Globus pallidus (tissue), 1 donor: ENCODE measurements around the gene ANAPC4.

ENCODE experiments used
- DNase-seq: peaks from one replicate; pipeline ENCODE4 v3.0.0-alpha.2; 2015; ENCODE audit warnings: low spot score

Gene ANAPC4

GRCh38 chr4:25377572-25378436, 741 bp downstream of the ANAPC4 start:
- DNase-seq: peak; percentile 5

GRCh38 chr4:25378437-25378743, 1.3 kb downstream of the ANAPC4 start:
- DNase-seq: no peak

- DNase-seq: no peak
Measured at GRCh38 chr4:25379591-25379990, 2.5 kb downstream of the ANAPC4 start.

- no peak for DNase-seq
Measured at GRCh38 chr4:25383647-25384046, 6.6 kb downstream of the ANAPC4 start.

GRCh38 chr4:25386926-25387325, 9.9 kb downstream of the ANAPC4 start:
- no peak for DNase-seq

- DNase-seq: no peak
Measured at GRCh38 chr4:25397305-25397704, 20.2 kb downstream of the ANAPC4 start.

- DNase-seq: no peak
Measured at GRCh38 chr4:25399510-25399909, 22.4 kb downstream of the ANAPC4 start.

GRCh38 chr4:25401066-25401465, 24.0 kb downstream of the ANAPC4 start:
- DNase-seq: no peak

- DNase-seq: no peak
Measured at GRCh38 chr4:25402521-25402920, 25.5 kb downstream of the ANAPC4 start.

GRCh38 chr4:25403699-25404098, 26.6 kb downstream of the ANAPC4 start:
- DNase-seq: no peak

GRCh38 chr4:25405453-25405852, 28.4 kb downstream of the ANAPC4 start:
- DNase-seq: no peak

GRCh38 chr4:25406081-25406692, 29.1 kb downstream of the ANAPC4 start:
- no peak for DNase-seq

GRCh38 chr4:25410820-25411529, 33.9 kb downstream of the ANAPC4 start:
- no peak for DNase-seq

GRCh38 chr4:25413261-25413660, 36.2 kb downstream of the ANAPC4 start:
- no peak for DNase-seq

- no peak for DNase-seq
Measured at GRCh38 chr4:25417014-25417413, 40.0 kb downstream of the ANAPC4 start.

- no peak for DNase-seq
Measured at GRCh38 chr4:25420931-25421330, 43.9 kb downstream of the ANAPC4 start.

- DNase-seq: no peak
Measured at GRCh38 chr4:25421816-25422525, 44.9 kb downstream of the ANAPC4 start.

- DNase-seq: no peak
Measured at GRCh38 chr4:25423548-25423947, 46.5 kb downstream of the ANAPC4 start.

- DNase-seq: no peak
Measured at GRCh38 chr4:25424539-25425228, 47.6 kb downstream of the ANAPC4 start.

GRCh38 chr4:25425361-25425760, 48.3 kb downstream of the ANAPC4 start:
- DNase-seq: no peak

GRCh38 chr4:25427871-25428270, 50.8 kb downstream of the ANAPC4 start:
- no peak for DNase-seq

- no peak for DNase-seq
Measured at GRCh38 chr4:25430630-25431029, 53.6 kb downstream of the ANAPC4 start.
